ENCODE measurements around the gene NOL4L. TPM values are rescaled to one million over a fixed set of nuclear protein-coding genes. Genes with fewer than 3 reads are reported as not detected.
"Not testable (repeated sequence)": the region's sequence is repeated elsewhere in the genome, so short reads cannot be mapped to it uniquely, and the experiment has no call there.

Gene NOL4L
- polyA plus RNA-seq, 1 experiment: 10.9 TPM

GRCh38 chr20:32581839-32582658 lies 3.1 kb downstream of the NOL4L start:
- H3K4me3 ChIP-seq (ENCODE audit: low read depth, low read length): no peak overlapping the region
- CTCF ChIA-PET: interaction anchor here (1.0 kb wide), 1 partner anchor 58 kb away, joined by 3 read pairs; no protein-coding TSS in a partner anchor

GRCh38 chr20:32580970-32581838 lies 3.9 kb downstream of the NOL4L start:
- CTCF ChIA-PET: interaction anchor here (0.6 kb wide), 1 partner anchor 110 kb away, joined by 3 read pairs; no protein-coding TSS in a partner anchor
- no peak for DNase-seq (ENCODE audit: low read depth)
- POLR2A ChIA-PET: no interaction called here

More at GRCh38 chr20:32581839-32582658, 3.1 kb downstream of the NOL4L start:
- POLR2A ChIA-PET: no interaction called here
- DNase-seq (ENCODE audit: low read depth): no peak
- no peak for TF ChIP-seq CTCF (IDR thresholded peaks at IDR 0.05; ENCODE audit: insufficient read depth, low read depth, low read length)
- H3K27me3 ChIP-seq (ENCODE audit: control insufficient read depth, insufficient read depth, low read length): peaks cover 9% of the 10 kb centered on the region
- H3K36me3 ChIP-seq (ENCODE audit: control insufficient read depth, insufficient read depth, low read length): no peaks in the 10 kb centered on the region

GRCh38 chr20:32580219-32580969 lies 4.7 kb downstream of the NOL4L start:
- POLR2A ChIA-PET: no interaction called here
- H3K4me3 ChIP-seq (ENCODE audit: low read depth, low read length): no peak overlapping the region
- DNase-seq (ENCODE audit: low read depth): no peak
- CTCF ChIA-PET: no interaction called here
- no peaks in the 10 kb centered on the region for H3K27me3 ChIP-seq (ENCODE audit: control insufficient read depth, insufficient read depth, low read length)
- H3K36me3 ChIP-seq (ENCODE audit: control insufficient read depth, insufficient read depth, low read length): no peaks in the 10 kb centered on the region
- TF ChIP-seq CTCF (IDR thresholded peaks at IDR 0.05; ENCODE audit: insufficient read depth, low read depth, low read length): no peak

More at GRCh38 chr20:32580970-32581838, 3.9 kb downstream of the NOL4L start:
- TF ChIP-seq CTCF (IDR thresholded peaks at IDR 0.05; ENCODE audit: insufficient read depth, low read depth, low read length): no peak
- H3K36me3 ChIP-seq (ENCODE audit: control insufficient read depth, insufficient read depth, low read length): no peaks in the 10 kb centered on the region
- no peak overlapping the region for H3K4me3 ChIP-seq (ENCODE audit: low read depth, low read length)
- H3K27me3 ChIP-seq (ENCODE audit: control insufficient read depth, insufficient read depth, low read length): peaks cover 4% of the 10 kb centered on the region; the same call in 1 of the 2 replicates

GRCh38 chr20:32578840-32579390 lies 6.2 kb downstream of the NOL4L start:
- POLR2A ChIA-PET: no interaction called here

GRCh38 chr20:32578062-32578461 lies 7.1 kb downstream of the NOL4L start:
- CTCF ChIA-PET: interaction anchor here (2.3 to 2.4 kb wide), 2 partner anchors 9 to 53 kb away, joined by 6 to 7 read pairs; no protein-coding TSS in a partner anchor
- DNase-seq (ENCODE audit: low read depth); POLR2A ChIA-PET; H3K4me3 ChIP-seq (ENCODE audit: low read depth, low read length); H3K27me3 ChIP-seq (ENCODE audit: control insufficient read depth, insufficient read depth, low read length); H3K36me3 ChIP-seq (ENCODE audit: control insufficient read depth, insufficient read depth, low read length): not testable (repeated sequence)

More at GRCh38 chr20:32578840-32579390, 6.2 kb downstream of the NOL4L start:
- no peak for DNase-seq (ENCODE audit: low read depth)
- CTCF ChIA-PET: no interaction called here
- no peak for TF ChIP-seq CTCF (IDR thresholded peaks at IDR 0.05; ENCODE audit: insufficient read depth, low read depth, low read length)
- Histone ChIP-seq H3K4me3 (ENCODE audit: low read depth, low read length) (no peak overlapping the region), H3K27me3 (ENCODE audit: control insufficient read depth, insufficient read depth, low read length) (no peaks in the 10 kb centered on the region), H3K36me3 (ENCODE audit: control insufficient read depth, insufficient read depth, low read length) (no peaks in the 10 kb centered on the region)

Data from BJ (cell line).